ENCODE results near the gene SREBF1. TPM values are rescaled to one million over a fixed set of nuclear protein-coding genes. Genes with fewer than 3 reads are reported as not detected.

SREBF1 gene
- 60.1 to 95.7 TPM (median 84.1 TPM) in 5 replicates for total RNA-seq (2022; extraction: Qiagen RNA extraction; ENCODE audit: low read depth)

DNA sequence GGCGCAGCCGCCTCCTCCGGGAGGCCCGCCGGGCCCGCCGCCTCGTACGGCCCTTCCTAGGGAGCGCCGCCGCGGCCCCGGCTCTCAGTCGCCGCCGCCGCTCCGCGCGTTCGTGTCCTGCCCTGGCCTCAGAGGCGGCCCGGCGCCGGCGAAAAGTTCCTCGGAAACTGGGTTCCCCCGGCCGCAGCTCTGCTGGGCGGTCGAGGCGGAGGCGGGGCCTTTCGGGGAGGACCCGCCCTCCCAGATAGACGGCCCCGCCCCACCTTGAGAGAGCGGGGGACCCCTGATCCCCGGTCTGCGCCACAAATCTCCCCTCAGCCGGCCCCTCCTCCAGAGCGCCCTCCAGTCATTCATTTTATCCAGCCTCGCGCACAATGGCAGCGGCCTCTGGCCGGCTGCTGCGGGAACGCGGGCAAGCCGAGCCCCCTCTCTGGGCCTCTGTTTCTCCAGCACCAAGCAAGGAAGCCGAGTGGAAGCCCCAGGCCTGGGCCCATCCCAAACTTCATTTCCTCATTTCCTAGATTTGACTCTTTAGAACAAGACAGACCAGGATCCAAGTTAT, at the start of gene SREBF1:
SREBF1 (minus strand) TSS at position 169 of the 562 bp plus-strand sequence. CDS start 169 bp downstream, outside the sequence.

Other genes with a start within 250 kb of the SREBF1 start
- 39.6 to 70.1 TPM (median 58.2 TPM) in 5 replicates for gene PEMT, start 245.3 kb downstream of the SREBF1 start, total RNA-seq (2022; extraction: Qiagen RNA extraction; ENCODE audit: low read depth)
- gene RAI1, start 155.5 kb downstream of the SREBF1 start, total RNA-seq (2022; extraction: Qiagen RNA extraction; ENCODE audit: low read depth): 27.2 to 42.2 TPM (median 40.2 TPM) in 5 replicates
- gene TOM1L2, start 135.4 kb upstream of the SREBF1 start, total RNA-seq (2022; extraction: Qiagen RNA extraction; ENCODE audit: low read depth): 19.2 to 24.3 TPM (median 20.5 TPM) in 5 replicates
- 1.8 to 2.8 TPM (median 2.4 TPM) in 5 replicates for gene DRC3, start 135.9 kb upstream of the SREBF1 start, total RNA-seq (2022; extraction: Qiagen RNA extraction; ENCODE audit: low read depth)
- gene ATPAF2, start 202.2 kb upstream of the SREBF1 start, total RNA-seq (2022; extraction: Qiagen RNA extraction; ENCODE audit: low read depth): 19.6 to 31.1 TPM (median 27.9 TPM) in 5 replicates
- gene GID4, start 202.4 kb upstream of the SREBF1 start, total RNA-seq (2022; extraction: Qiagen RNA extraction; ENCODE audit: low read depth): 8.8 to 13.4 TPM (median 10.9 TPM) in 5 replicates